Prostate gland (tissue), 2 donors: ENCODE measurements around the gene CAMK2D. TPM values are rescaled to one million over a fixed set of nuclear protein-coding genes. Genes with fewer than 3 reads are reported as not detected.

Experiments used
- DNase-seq: peaks from one replicate; pipeline ENCODE4 v3.0.0-alpha.2; 2019; ENCODE audit warnings: low spot score
- H3K27ac ChIP-seq, 2 donors: fragments of 200-600 bp; sonication (generic); 2 replicates each; pipeline ENCODE4 v1.5.1; 2017 to 2019
- H3K27me3 ChIP-seq: fragments of 200-600 bp; sonication (generic); replicated peaks from 2 replicates; pipeline ENCODE4 v1.5.1; 2019; ENCODE audit not compliant: insufficient read depth
- H3K36me3 ChIP-seq, 2 donors: fragments of 200-600 bp; sonication (generic); 1 replicate in 1 of 2; 2 replicates in 1 of 2; pipeline versions ENCODE4 v1.5.1 to v1.8.1; 2017 to 2019
- H3K4me1 ChIP-seq: fragments of 200-600 bp; sonication (generic); replicated peaks from 2 replicates; pipeline ENCODE4 v1.5.1; 2019
- H3K4me3 ChIP-seq, 2 donors: fragments of 200-600 bp; sonication (generic); 2 replicates each; pipeline ENCODE4 v1.5.1; 2017 to 2019
- H3K9me3 ChIP-seq: fragments of 200-600 bp; sonication (generic); 2 replicates; pipeline ENCODE4 v1.5.1; 2017
- CTCF ChIP-seq, 4 experiments: fragments of 200-600 bp in 2 of 4; fragments of 450-650 bp in 2 of 4; sonication (generic) in 2 of 4; IDR thresholded peaks; 1 replicate in 3 of 4; 2 replicates in 1 of 4; pipeline ENCODE4 v1.5.1; 2016 to 2019; ENCODE audit warnings: antibody characterized with exemption in 4 of 4, mild to moderate bottlenecking in 2 of 4, moderate library complexity in 2 of 4
- POLR2A ChIP-seq: fragments of 450-650 bp; IDR thresholded peaks from one replicate; pipeline ENCODE4 v1.6.1; 2016; ENCODE audit warnings: antibody characterized with exemption, mild to moderate bottlenecking
- POLR2AphosphoS5 ChIP-seq: sonication (generic); formaldehyde crosslinking; IDR thresholded peaks from one replicate; pipeline ENCODE4 v1.6.1; 2017; ENCODE audit warnings: antibody characterized with exemption
- WGBS: methylation state at CpG from one replicate; pipeline ENCODE4 v1.1.5; 2018; 5-methylcytosine and 5-hydroxymethylcytosine counted together
- intact Hi-C: fragments of 100-400 bp; cut with DNase I; formaldehyde crosslinking; loops from one replicate; pipeline ENCODE4 v1.14.2; 2022
- total RNA-seq, 2 donors: library from RNA; depleted of rRNA; stranded (reverse); fragments of >200 nt; gene quantifications; one replicate each; pipeline ENCODE4 v1.1.0, GENCODE V29; 2016

Gene CAMK2D
- total RNA-seq, 2 donors from 2014 or later = 48.7 to 88.8 TPM

GRCh38 chr4:113468165-113469022 is 293.1 kb downstream of the CAMK2D start:
- Histone ChIP-seq H3K4me3 (no peak overlapping the region), H3K27me3 (no peaks in the 10 kb centered on the region), H3K27ac (peak overlapping the region; percentile 56 to 67), H3K36me3 (no peaks in the 10 kb centered on the region), H3K4me1 (no peaks in the 10 kb centered on the region), H3K9me3 (no peaks in the 10 kb centered on the region)
- TF ChIP-seq POLR2A (no peak), CTCF (IDR thresholded peaks at IDR 0.05) (no peak), POLR2AphosphoS5 (peak; percentile 66)
- WGBS = 41% methylated on average over 8 of the region's 8 CpGs
- intact Hi-C loops = loop anchor here (5.0 to 10.0 kb wide), 2 partner anchors 174 to 294 kb away; partner anchors contain the start of gene CAMK2D
- peak; percentile 23 for DNase-seq

- no peaks in the 10 kb centered on the region for H3K4me1 ChIP-seq
- DNase-seq = no peak
- H3K4me3 ChIP-seq = no peak overlapping the region
- intact Hi-C loops = loop anchor here (5.0 to 10.0 kb wide), 2 partner anchors 173 to 295 kb away; partner anchors contain the start of gene CAMK2D
- no peaks in the 10 kb centered on the region for H3K36me3 ChIP-seq
- H3K27ac ChIP-seq = peak overlapping the region; percentile 8 to 22
- no peaks in the 10 kb centered on the region for H3K27me3 ChIP-seq
- no peak for TF ChIP-seq CTCF (IDR thresholded peaks at IDR 0.05)
- TF ChIP-seq POLR2A = no peak
- TF ChIP-seq POLR2AphosphoS5 = no peak
- no peaks in the 10 kb centered on the region for H3K9me3 ChIP-seq
- 74% methylated on average over 2 of the region's 2 CpGs for WGBS
Observed at GRCh38 chr4:113467581-113467980, 294.0 kb downstream of the CAMK2D start.

GRCh38 chr4:113462286-113462685 is 299.3 kb downstream of the CAMK2D start:
- Histone ChIP-seq H3K27ac (no peak overlapping the region), H3K27me3 (no peaks in the 10 kb centered on the region), H3K4me1 (no peaks in the 10 kb centered on the region), H3K9me3 (no peaks in the 10 kb centered on the region), H3K36me3 (no peaks in the 10 kb centered on the region), H3K4me3 (no peak overlapping the region)
- no peak for DNase-seq
- intact Hi-C loops = loop anchor here (10.0 kb wide), 1 partner anchor 167 kb away; no protein-coding TSS in a partner anchor
- TF ChIP-seq POLR2A (no peak), POLR2AphosphoS5 (no peak), CTCF (IDR thresholded peaks at IDR 0.05) (no peak)
- 96% methylated on average over 1 of the region's 1 CpG for WGBS

GRCh38 chr4:113461281-113461680 is 300.3 kb downstream of the CAMK2D start:
- H3K9me3 ChIP-seq = no peaks in the 10 kb centered on the region
- DNase-seq = no peak
- H3K27ac ChIP-seq = no peak overlapping the region
- TF ChIP-seq POLR2A (no peak), CTCF (IDR thresholded peaks at IDR 0.05) (no peak), POLR2AphosphoS5 (no peak)
- no peaks in the 10 kb centered on the region for H3K36me3 ChIP-seq
- no peaks in the 10 kb centered on the region for H3K4me1 ChIP-seq
- intact Hi-C loops = loop anchor here (10.0 kb wide), 1 partner anchor 166 kb away; no protein-coding TSS in a partner anchor
- H3K27me3 ChIP-seq = no peaks in the 10 kb centered on the region
- no peak overlapping the region for H3K4me3 ChIP-seq

GRCh38 chr4:113457886-113458285 is 303.7 kb downstream of the CAMK2D start:
- Histone ChIP-seq H3K4me3 (no peak overlapping the region), H3K27ac (no peak overlapping the region), H3K4me1 (no peaks in the 10 kb centered on the region), H3K27me3 (no peaks in the 10 kb centered on the region), H3K36me3 (no peaks in the 10 kb centered on the region), H3K9me3 (no peaks in the 10 kb centered on the region)
- DNase-seq = no peak
- TF ChIP-seq CTCF (IDR thresholded peaks at IDR 0.05) (no peak), POLR2AphosphoS5 (no peak), POLR2A (no peak)
- intact Hi-C loops = no loop called here
